GM21717 (cell line): ENCODE measurements around the gene KCTD1.

Source experiments
- ATAC-seq: cut with Tn5 transposase; IDR thresholded peaks from one replicate; pipeline ENCODE4 v1.9.1; 2021; ENCODE audit warnings: mild to moderate bottlenecking, moderate library complexity; ENCODE audit not compliant: unreplicated experiment

Gene KCTD1

DNA sequence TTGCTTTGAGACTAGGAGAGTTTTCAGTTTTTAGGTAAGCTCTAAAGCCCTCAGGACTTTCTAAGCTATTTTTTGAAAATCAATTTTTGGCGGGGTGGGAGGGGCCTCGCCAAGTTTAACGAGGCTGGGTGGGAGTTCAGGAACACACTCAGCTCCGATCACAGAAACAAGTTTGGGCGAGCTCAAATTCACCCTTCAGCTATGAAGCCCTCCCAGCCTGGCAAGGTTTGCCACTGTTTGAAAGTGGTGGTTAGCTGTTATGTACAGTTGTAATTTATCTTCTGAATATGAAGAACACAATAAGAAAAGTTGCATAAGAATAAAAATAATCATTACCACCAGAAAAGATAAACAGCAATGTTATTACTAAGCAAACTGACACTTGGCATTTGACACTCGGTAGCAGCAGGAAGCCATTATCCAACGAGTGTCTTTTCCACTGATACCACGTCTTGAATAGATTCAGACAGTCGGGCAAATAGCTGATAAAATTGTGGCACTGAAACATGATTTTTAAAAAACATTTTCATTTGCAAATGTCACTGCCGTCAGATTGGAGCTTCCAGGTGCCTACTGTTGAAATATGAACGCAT, 59.8 kb downstream of the KCTD1 start:
- ATAC-seq = no peak

DNA sequence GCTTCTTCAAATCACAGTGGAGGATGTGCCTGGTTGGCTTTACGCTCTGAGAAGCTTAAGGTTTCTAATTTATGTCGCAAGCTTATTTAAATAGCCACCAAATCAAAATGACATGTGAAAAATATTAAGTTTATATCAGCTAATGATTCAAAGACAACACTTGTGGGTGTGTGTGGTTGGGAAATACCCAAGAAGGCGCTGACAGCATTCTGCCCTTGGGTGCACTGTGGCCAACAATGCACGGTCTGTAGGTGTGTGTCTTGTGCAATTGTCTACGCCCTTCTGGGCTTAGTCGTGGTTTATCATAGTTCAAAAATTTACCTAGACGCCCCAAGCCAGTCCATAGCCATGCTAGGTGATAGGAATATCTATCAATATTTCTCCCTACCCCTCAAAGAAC, 60.9 kb downstream of the KCTD1 start:
- ATAC-seq = peak; percentile 85

DNA sequence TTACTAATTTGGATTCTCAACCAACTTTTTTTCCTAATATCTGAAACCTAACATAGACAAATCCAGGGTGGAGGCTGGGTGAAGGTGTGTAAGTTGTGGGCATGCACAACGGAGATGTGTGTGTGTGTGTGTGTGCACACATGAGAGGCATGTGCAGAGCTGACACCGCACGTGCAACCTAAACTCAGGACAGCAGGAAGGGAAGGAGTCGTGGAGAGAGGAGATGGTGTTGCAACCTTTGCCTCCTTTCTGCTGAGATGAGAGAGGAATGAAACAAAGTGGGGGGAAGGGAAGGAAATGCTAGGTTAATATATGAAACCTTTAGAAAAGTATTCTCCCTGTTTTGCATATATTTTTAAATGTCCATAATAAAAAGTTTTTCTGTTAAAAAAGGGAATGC, 64.7 kb downstream of the KCTD1 start:
- ATAC-seq = no peak

- ATAC-seq = no peak
Measured at GRCh38 chr18:26482569-26482968, 65.8 kb downstream of the KCTD1 start.

DNA sequence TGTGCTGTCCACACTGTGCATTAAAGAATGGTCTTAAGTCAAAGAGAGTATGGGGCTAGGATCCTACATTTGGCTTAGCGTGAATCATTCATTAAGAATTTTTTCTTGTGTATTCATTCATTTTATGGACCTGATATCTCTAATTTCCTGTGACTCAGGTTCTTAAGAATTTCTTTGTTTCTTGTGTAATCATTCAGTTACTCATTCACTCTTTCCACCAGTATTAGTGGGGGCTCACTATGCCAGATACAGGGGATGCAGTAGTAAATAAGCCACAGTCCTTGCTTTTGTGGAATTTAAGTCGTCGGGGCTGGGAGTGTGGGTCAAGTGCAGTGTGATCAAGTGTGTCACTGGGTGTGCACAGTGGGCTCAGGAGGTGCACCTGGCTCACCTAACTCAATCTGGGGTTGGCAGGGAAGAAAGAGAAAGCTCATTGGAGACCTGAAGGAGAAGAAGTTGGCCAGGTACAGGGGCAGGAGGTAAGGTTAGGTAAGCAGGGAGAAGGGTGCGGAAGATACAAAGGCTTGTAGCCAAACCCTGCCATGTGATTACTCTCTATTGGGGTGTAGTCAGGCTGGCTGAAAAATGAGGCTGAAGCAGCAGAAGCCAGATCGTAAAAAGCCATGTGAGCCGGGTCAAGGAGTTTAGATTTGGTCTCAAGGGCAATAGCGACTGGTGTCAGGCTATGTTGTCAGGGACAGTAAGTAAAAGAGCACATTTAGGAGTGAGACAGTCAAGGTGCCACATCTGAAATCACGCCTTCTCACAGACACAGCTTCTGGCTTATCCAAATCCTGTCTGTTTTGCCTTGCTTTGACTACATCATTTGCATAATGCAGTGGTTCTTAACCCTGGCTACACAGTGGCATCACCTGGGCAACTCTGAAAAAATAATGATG, 67.2 kb downstream of the KCTD1 start:
- no peak for ATAC-seq

DNA sequence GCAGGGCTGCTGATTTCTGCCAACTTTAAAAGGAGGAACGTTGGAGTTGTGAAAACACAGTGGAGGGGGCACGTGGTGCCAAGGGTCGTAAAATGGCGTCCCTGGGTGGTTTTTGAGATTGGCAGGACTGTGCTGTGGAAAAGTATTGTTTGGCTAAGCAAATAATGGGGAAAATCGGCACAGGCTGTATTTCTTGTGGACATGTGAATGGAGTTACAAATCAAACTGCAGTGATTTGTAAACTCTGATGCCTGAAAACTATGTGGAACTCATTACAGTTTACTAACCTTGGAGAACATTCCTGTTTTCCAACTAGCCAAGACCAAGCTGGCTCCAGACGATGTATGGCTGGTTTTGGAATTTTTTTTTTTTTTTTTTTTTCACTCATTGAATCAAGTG, 68.7 kb downstream of the KCTD1 start:
- no peak for ATAC-seq

DNA sequence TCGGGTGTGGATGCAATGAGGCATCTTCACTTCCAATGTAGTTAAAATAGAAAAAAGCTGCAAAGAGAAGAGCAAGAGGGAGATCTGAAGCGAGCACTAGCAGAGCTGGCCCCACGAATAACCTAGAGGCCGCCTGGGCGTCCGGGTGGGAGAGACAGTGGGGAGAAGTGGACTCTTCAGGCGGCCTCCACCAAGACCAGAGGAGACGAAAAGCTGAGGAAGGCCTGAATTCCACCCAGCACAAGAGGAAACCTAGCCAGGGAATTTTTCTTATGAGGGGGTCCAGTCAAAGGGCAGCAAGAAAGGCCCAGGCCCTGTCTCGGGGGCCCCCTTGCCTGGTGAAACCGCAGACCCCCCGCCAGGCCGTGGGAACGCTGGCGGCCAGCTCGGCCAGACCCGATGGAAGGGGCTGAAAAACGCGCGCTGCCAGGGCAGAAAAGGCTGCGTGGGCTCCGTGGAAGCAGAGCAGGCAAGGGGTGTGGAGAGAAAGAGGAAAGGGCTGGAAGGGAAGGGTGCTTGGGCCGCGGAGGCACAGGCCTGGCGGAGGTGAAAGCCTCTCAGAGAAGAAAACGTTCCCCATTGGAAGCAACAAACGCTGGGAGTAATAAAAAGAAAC, 69.2 kb downstream of the KCTD1 start:
- ATAC-seq = no peak

- ATAC-seq = no peak
Measured at GRCh38 chr18:26477828-26478466, 70.4 kb downstream of the KCTD1 start.

- no peak for ATAC-seq
Measured at GRCh38 chr18:26476697-26477096, 71.7 kb downstream of the KCTD1 start.

- no peak for ATAC-seq
Measured at GRCh38 chr18:26474542-26474941, 73.8 kb downstream of the KCTD1 start.

- ATAC-seq = no peak
Measured at GRCh38 chr18:26473672-26474071, 74.7 kb downstream of the KCTD1 start.

DNA sequence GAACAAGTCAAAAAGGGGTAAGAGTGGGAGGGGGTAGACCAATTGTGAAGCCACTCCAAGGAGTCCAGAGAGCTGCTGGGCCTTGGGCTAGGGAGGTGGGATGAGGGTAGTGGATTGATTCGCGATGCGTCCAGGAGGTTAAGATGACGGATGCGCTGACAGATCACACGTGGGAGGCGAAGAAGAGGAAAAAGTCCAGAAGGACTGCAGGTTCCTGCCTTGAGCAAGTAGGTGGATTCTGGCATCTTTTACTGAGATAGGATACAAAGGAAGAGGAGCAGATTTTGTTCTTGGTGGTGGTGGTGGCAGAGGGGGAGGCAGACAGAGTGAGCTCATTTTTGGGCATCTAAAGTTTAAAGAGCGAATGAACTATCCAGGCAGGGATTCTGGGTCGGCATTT, 76.5 kb downstream of the KCTD1 start:
- no peak for ATAC-seq

DNA sequence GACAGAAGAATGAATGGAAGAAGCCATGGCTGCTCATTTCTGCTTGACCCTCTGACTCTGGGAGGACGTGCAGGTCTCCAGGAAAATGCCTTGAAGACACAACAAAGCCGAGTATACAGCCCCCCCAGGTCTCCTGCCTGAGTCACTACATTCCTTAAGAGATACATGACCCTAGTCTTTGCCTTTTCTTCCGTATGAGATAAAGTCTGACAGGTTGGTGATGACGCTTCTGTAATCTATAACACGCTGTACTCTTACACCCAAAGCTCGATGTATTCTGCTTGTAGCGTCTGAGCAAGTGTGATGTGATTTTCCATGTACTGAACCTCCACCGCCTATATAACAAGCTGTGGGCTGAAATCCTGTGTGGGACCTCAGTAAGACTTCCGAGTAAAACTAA, 77.3 kb downstream of the KCTD1 start:
- ATAC-seq = no peak

GRCh38 chr18:26470011-26470637, 78.2 kb downstream of the KCTD1 start:
- peak; percentile 79 for ATAC-seq

- peak; percentile 53 for ATAC-seq
Measured at GRCh38 chr18:26468931-26469340, 79.4 kb downstream of the KCTD1 start.

GRCh38 chr18:26466026-26466425, 82.3 kb downstream of the KCTD1 start:
- no peak for ATAC-seq

GRCh38 chr18:26465431-26465830, 82.9 kb downstream of the KCTD1 start:
- ATAC-seq = no peak

- no peak for ATAC-seq
Measured at GRCh38 chr18:26464128-26465011, 84.0 kb downstream of the KCTD1 start.

DNA sequence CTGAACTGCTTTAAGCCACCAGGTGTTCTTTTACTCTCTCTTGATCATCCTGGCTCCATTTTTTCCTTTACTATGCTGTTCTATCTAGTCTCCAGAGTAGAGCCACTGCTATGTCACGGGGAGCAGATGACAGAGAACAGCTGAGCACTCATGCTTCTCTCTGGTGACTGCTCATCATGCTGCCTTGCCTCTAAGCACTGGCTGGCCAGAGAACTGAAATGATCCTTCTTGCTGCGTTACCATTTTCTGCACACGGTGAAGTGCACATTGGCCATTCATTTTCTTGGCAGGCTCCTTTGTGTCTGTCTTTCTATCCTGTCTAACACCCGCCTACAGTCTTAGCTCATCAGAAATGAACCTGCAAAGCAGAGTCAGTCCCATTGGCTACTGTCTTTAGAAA, 86.0 kb downstream of the KCTD1 start:
- ATAC-seq = no peak

GRCh38 chr18:26461405-26461804, 86.9 kb downstream of the KCTD1 start:
- ATAC-seq = no peak
